Tibial artery (tissue), 4 donors: Measurements from ENCODE around the gene TNRC6C.
"Not testable (repeated sequence)": the region's sequence is repeated elsewhere in the genome, so short reads cannot be mapped to it uniquely, and the experiment has no call there.

ENCODE experiments used
- DNase-seq, 2 donors: peaks; one replicate each; pipeline ENCODE4 v3.0.0-alpha.2; 2019
- H3K27ac ChIP-seq, 2 donors: fragments of 200-600 bp; sonication (generic) in 1 of 2; 1 replicate in 1 of 2; 2 replicates in 1 of 2; pipeline ENCODE4 v1.5.1; 2018 to 2019; ENCODE audit warnings: mild to moderate bottlenecking in 1 of 2
- H3K27me3 ChIP-seq, 2 donors: fragments of 200-600 bp; sonication (generic) in 1 of 2; one replicate each; pipeline versions ENCODE4 v1.5.1 to v1.6.0; 2016 to 2019
- H3K36me3 ChIP-seq, 3 donors: fragments of 200-600 bp; sonication (generic) in 2 of 3; one replicate each; pipeline ENCODE4 v1.5.1; 2016 to 2019; ENCODE audit warnings: mild to moderate bottlenecking in 2 of 3
- H3K4me1 ChIP-seq, 4 donors: fragments of 200-600 bp; sonication (generic) in 2 of 4; 1 replicate in 3 of 4; 2 replicates in 1 of 4; pipeline ENCODE4 v1.5.1; 2016 to 2019
- H3K4me3 ChIP-seq, 2 donors: fragments of 200-600 bp; sonication (generic) in 1 of 2; 1 replicate in 1 of 2; 2 replicates in 1 of 2; pipeline ENCODE4 v1.5.1; 2018 to 2019; ENCODE audit warnings: mild to moderate bottlenecking in 2 of 2
- H3K9me3 ChIP-seq, 3 donors: fragments of 200-600 bp; sonication (generic) in 1 of 3; one replicate each; pipeline ENCODE4 v1.5.1; 2016 to 2019
- CTCF ChIP-seq, 2 experiments: fragments of 200-600 bp in 1 of 2; fragments of 450-650 bp in 1 of 2; IDR thresholded peaks; one replicate each; pipeline ENCODE4 v1.5.1; 2017 to 2019; ENCODE audit warnings: antibody characterized with exemption in 2 of 2, mild to moderate bottlenecking in 1 of 2, moderate library complexity in 1 of 2
- intact Hi-C: fragments of 100-400 bp; cut with DNase I; formaldehyde crosslinking; loops from one replicate; pipeline ENCODE4 v1.15.0; 2023; ENCODE audit warnings: low total_unique reads

The TNRC6C gene

GRCh38 chr17:77968788-77969187 lies 10.3 kb downstream of the TNRC6C start:
- Histone ChIP-seq H3K4me1 (peaks cover 0 to 49% (median 6%) of the 10 kb centered on the region in 4 donors), H3K27me3 (no peaks in the 10 kb centered on the region), H3K36me3 (no peaks in the 10 kb centered on the region), H3K4me3 (no peak overlapping the region), H3K27ac (no peak overlapping the region), H3K9me3 (no peaks in the 10 kb centered on the region)
- intact Hi-C loops: no loop called here
- no peak for DNase-seq
- TF ChIP-seq CTCF (IDR thresholded peaks at IDR 0.05): no peak

GRCh38 chr17:77972271-77972670 lies 13.8 kb downstream of the TNRC6C start:
- peaks cover 0 to 35% (median 0%) of the 10 kb centered on the region in 4 donors for H3K4me1 ChIP-seq
- H3K27me3 ChIP-seq, H3K36me3 ChIP-seq, H3K4me3 ChIP-seq, H3K9me3 ChIP-seq, intact Hi-C loops, H3K27ac ChIP-seq, DNase-seq: not testable (repeated sequence)

GRCh38 chr17:77973953-77974352 lies 15.4 kb downstream of the TNRC6C start:
- no peaks in the 10 kb centered on the region for H3K9me3 ChIP-seq
- DNase-seq: no peak
- TF ChIP-seq CTCF (IDR thresholded peaks at IDR 0.05): no peak
- H3K4me3 ChIP-seq: no peak overlapping the region
- no peak overlapping the region for H3K27ac ChIP-seq
- peaks cover 0 to 32% (median 0%) of the 10 kb centered on the region in 4 donors for H3K4me1 ChIP-seq
- no peaks in the 10 kb centered on the region for H3K36me3 ChIP-seq
- intact Hi-C loops: no loop called here
- H3K27me3 ChIP-seq: no peaks in the 10 kb centered on the region

GRCh38 chr17:77974396-77974795 lies 15.9 kb downstream of the TNRC6C start:
- Histone ChIP-seq H3K36me3 (no peaks in the 10 kb centered on the region), H3K9me3 (no peaks in the 10 kb centered on the region), H3K4me3 (no peak overlapping the region), H3K27me3 (no peaks in the 10 kb centered on the region), H3K27ac (no peak overlapping the region), H3K4me1 (peaks cover 0 to 30% (median 0%) of the 10 kb centered on the region in 4 donors)
- intact Hi-C loops: no loop called here
- TF ChIP-seq CTCF (IDR thresholded peaks at IDR 0.05): no peak
- DNase-seq: no peak

GRCh38 chr17:77982430-77982829 lies 23.9 kb downstream of the TNRC6C start:
- H3K36me3 ChIP-seq, DNase-seq, H3K27me3 ChIP-seq, H3K27ac ChIP-seq, H3K4me3 ChIP-seq, H3K9me3 ChIP-seq, intact Hi-C loops: not testable (repeated sequence)
- H3K4me1 ChIP-seq: peaks cover 0 to 11% (median 0%) of the 10 kb centered on the region in 4 donors

GRCh38 chr17:77990301-77990700 lies 31.8 kb downstream of the TNRC6C start:
- Histone ChIP-seq H3K27me3 (no peaks in the 10 kb centered on the region), H3K9me3 (no peaks in the 10 kb centered on the region), H3K4me1 (peaks cover 0 to 25% (median 8%) of the 10 kb centered on the region in 4 donors), H3K36me3 (no peaks in the 10 kb centered on the region), H3K4me3 (no peak overlapping the region), H3K27ac (no peak overlapping the region)
- TF ChIP-seq CTCF (IDR thresholded peaks at IDR 0.05): no peak
- DNase-seq: no peak
- intact Hi-C loops: no loop called here

GRCh38 chr17:77993735-77994134 lies 35.2 kb downstream of the TNRC6C start:
- peaks cover 0 to 42% (median 20%) of the 10 kb centered on the region in 4 donors for H3K4me1 ChIP-seq
- DNase-seq, H3K9me3 ChIP-seq, H3K27me3 ChIP-seq, H3K36me3 ChIP-seq, H3K27ac ChIP-seq, H3K4me3 ChIP-seq, intact Hi-C loops: not testable (repeated sequence)
